ENCODE results near the gene STMP1. TPM values are rescaled to one million over a fixed set of nuclear protein-coding genes. Genes with fewer than 3 reads are reported as not detected.
A peak's percentile ranks its signal among the peaks of the same experiment; 100 is the strongest.

Gene STMP1
- total and polyA plus RNA-seq, 7 donors = 17.1 to 42.0 (median 25.1) TPM

DNA sequence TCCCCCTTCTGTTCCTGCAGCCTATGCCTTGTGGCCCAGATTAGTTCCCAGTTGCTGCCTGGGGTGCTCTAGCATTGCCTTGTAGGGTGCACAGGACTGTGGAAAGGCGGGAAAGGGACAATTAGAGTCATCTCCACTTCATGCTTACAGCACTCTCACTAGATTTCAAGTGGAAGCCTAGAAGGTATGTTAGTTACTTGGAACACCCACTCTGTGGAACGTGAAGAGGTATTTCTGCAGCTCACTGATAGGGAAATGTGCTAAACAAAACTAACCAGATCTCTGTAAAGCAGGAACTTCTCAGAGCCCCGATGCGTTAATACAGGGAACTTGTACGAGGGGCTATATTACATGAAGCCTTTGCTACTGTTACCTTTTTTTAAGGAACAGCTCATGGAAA lies 19.4 kb downstream of the STMP1 start:
- Histone ChIP-seq H3K9me3 (no peaks in the 10 kb centered on the region), H3K27ac (no peak overlapping the region), H3K4me1 (peaks cover 31% of the 10 kb centered on the region), H3K4me3 (no peak overlapping the region), H3K36me3 (ENCODE audit: insufficient read depth in 1 of 2, low read depth in 1 of 2) (peaks cover 0 to 23% of the 10 kb centered on the region in 2 donors), H3K27me3 (ENCODE audit: insufficient read depth in 3 of 3, low read length in 2 of 3) (no peaks in the 10 kb centered on the region)
- intact Hi-C loops (cut with DNase I) = no loop called here
- DNase-seq = no peak
- no peak for ATAC-seq
- WGBS, 3 donors = 65 to 76% (median 71%) methylated on average over 5 of the region's 5 CpGs
- TF ChIP-seq, protein P1, sequence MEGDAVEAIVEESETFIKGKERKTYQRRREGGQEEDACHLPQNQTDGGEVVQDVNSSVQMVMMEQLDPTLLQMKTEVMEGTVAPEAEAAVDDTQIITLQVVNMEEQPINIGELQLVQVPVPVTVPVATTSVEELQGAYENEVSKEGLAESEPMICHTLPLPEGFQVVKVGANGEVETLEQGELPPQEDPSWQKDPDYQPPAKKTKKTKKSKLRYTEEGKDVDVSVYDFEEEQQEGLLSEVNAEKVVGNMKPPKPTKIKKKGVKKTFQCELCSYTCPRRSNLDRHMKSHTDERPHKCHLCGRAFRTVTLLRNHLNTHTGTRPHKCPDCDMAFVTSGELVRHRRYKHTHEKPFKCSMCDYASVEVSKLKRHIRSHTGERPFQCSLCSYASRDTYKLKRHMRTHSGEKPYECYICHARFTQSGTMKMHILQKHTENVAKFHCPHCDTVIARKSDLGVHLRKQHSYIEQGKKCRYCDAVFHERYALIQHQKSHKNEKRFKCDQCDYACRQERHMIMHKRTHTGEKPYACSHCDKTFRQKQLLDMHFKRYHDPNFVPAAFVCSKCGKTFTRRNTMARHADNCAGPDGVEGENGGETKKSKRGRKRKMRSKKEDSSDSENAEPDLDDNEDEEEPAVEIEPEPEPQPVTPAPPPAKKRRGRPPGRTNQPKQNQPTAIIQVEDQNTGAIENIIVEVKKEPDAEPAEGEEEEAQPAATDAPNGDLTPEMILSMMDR (IDR thresholded peaks at IDR 0.05) = no peak

DNA sequence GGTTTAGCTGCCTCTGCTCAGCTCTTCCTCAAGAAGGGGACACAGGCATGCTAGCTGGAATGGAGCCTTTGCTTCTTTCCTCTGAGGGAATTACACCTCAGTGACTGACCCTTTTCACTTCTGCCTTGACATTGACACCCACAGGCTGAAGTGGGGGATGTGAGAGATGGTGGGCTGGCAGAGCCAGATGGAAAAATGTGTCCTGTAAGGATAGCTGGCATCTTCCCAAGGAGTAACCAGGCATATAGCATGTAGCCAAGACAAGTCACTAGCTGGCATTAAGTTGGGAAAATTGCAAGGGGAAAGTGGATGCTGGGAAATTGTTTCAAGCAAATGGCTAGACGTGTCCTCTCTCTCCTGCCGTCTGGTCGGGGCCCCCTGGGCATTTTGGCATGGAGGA lies 19.9 kb downstream of the STMP1 start:
- intact Hi-C loops (cut with DNase I) = no loop called here
- H3K27ac ChIP-seq = no peak overlapping the region
- no peaks in the 10 kb centered on the region for H3K9me3 ChIP-seq
- DNase-seq = no peak
- peaks cover 0 to 20% of the 10 kb centered on the region in 2 donors for H3K36me3 ChIP-seq (ENCODE audit: insufficient read depth in 1 of 2, low read depth in 1 of 2)
- 19 to 38% (median 24%) methylated on average over 3 of the region's 3 CpGs for WGBS, 3 donors
- no peak overlapping the region for H3K4me3 ChIP-seq
- TF ChIP-seq, protein P1 (IDR thresholded peaks at IDR 0.05) = no peak
- peaks cover 26% of the 10 kb centered on the region for H3K4me1 ChIP-seq
- H3K27me3 ChIP-seq (ENCODE audit: insufficient read depth in 3 of 3, low read length in 2 of 3) = no peaks in the 10 kb centered on the region
- no peak for ATAC-seq

DNA sequence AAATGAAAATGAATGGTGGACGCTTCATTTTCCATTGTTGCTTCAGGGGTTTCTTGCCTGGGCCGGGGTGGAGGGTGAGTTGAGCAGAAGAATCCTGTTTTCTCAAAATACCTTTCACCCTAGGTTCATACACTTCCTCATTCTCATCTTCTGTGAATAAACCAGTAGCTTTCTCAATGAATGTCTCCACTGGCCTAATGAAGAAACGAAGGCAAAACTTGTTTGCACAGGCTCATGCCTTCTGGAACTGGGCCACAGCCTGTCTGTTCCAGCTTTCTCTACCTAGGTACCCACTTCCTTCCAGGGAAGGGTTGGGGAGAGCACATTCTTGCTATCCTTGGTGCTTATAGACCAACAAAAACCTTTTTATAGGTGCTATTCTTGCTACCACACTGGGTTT lies 21.3 kb downstream of the STMP1 start:
- no peak overlapping the region for H3K27ac ChIP-seq
- no peak overlapping the region for H3K4me3 ChIP-seq
- H3K9me3 ChIP-seq = no peaks in the 10 kb centered on the region
- H3K4me1 ChIP-seq = peaks cover 12% of the 10 kb centered on the region
- no peak for ATAC-seq
- H3K27me3 ChIP-seq (ENCODE audit: insufficient read depth in 3 of 3, low read length in 2 of 3) = no peaks in the 10 kb centered on the region
- WGBS, 3 donors = 89 to 90% (median 89%) methylated on average over 3 of the region's 3 CpGs
- DNase-seq = no peak
- intact Hi-C loops (cut with DNase I) = no loop called here
- peaks cover 0 to 15% of the 10 kb centered on the region in 2 donors for H3K36me3 ChIP-seq (ENCODE audit: insufficient read depth in 1 of 2, low read depth in 1 of 2)
- TF ChIP-seq, protein P1 (IDR thresholded peaks at IDR 0.05) = no peak

DNA sequence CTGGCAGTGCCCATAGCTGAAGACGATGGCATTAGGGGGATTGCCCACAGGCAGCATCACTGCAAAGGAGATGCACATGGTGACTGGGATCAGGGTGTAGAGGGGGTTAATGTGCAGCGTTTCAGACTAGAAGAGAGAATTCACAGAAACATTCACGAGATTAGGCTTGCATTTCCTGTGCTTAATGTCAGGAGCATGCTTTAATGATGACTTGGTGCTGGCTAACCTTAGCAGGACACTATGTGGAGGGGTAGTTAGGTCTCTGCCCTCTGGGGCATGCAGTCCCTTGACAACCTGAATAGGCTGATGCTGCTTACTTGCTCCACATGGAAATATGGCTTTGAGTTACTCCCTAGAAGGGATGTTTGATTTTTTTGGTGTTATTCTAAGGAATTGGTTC lies 21.8 kb downstream of the STMP1 start:
- ATAC-seq = peak in 1 of 4 donors; percentile 34
- DNase-seq = no peak

DNA sequence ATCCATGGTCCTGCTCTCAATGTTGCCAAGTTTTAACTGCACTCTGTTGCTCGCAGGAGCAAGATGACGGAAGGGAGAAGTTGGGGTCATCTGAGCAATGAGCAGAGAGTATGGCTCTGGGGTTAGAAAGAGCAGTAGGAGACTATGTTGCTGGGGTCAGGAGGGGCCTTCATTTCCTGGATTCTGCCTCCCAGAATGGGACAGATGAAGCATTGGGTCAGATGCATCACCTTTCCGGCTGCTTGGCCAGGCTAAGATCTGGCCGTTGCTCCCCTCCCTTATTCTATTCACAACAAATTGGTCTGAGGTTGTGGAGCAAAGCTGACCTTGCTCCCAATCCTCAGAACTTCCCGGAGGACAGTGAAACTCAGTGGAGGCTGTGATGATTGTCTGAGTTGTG lies 22.4 kb downstream of the STMP1 start:
- WGBS, 3 donors = 73 to 87% (median 76%) methylated on average over 5 of the region's 5 CpGs
- H3K36me3 ChIP-seq (ENCODE audit: insufficient read depth in 1 of 2, low read depth in 1 of 2) = peaks cover 0 to 25% of the 10 kb centered on the region in 2 donors
- no peak for DNase-seq
- no peak overlapping the region for H3K4me3 ChIP-seq
- H3K4me1 ChIP-seq = peaks cover 1% of the 10 kb centered on the region
- H3K27ac ChIP-seq = no peak overlapping the region
- intact Hi-C loops (cut with DNase I) = no loop called here
- ATAC-seq = no peak
- TF ChIP-seq, protein P1 (IDR thresholded peaks at IDR 0.05) = no peak
- no peaks in the 10 kb centered on the region for H3K9me3 ChIP-seq
- no peaks in the 10 kb centered on the region for H3K27me3 ChIP-seq (ENCODE audit: insufficient read depth in 3 of 3, low read length in 2 of 3)

More for the DNA sequence above, 21.8 kb downstream of the STMP1 start:
- no peak overlapping the region for H3K4me3 ChIP-seq
- H3K36me3 ChIP-seq (ENCODE audit: insufficient read depth in 1 of 2, low read depth in 1 of 2) = peaks cover 0 to 20% of the 10 kb centered on the region in 2 donors
- TF ChIP-seq, protein P1 (IDR thresholded peaks at IDR 0.05) = no peak
- H3K27me3 ChIP-seq (ENCODE audit: insufficient read depth in 3 of 3, low read length in 2 of 3) = no peaks in the 10 kb centered on the region
- H3K4me1 ChIP-seq = peaks cover 7% of the 10 kb centered on the region
- no peaks in the 10 kb centered on the region for H3K9me3 ChIP-seq
- intact Hi-C loops (cut with DNase I) = no loop called here
- WGBS, 3 donors = 36 to 46% (median 36%) methylated on average over 3 of the region's 3 CpGs
- H3K27ac ChIP-seq = no peak overlapping the region

Data from psoas muscle (tissue), 8 donors.